ENCODE measurements around the gene WDR91. TPM values are rescaled to one million over a fixed set of nuclear protein-coding genes. Genes with fewer than 3 reads are reported as not detected.

Gene WDR91
- total RNA-seq, 1 donor from 2014 or later = 5.5 TPM

DNA sequence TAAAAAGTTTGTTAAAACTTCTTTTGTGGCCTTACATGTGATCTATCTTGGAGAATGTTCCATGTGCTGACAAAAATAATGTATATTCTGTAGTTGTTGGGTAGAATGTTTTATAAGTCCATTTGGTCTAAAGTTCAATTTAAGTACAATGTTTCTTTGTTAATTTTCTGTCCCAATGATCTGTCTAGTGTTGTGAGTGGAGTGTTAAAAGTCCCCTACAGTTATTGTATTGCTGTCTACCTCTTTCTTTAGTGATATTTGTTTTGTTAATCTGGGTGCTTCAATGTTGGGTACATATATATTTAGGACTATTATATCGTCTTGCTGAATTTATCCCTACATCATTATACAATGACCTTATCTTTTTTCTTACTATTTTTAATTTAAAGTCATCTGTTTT lies 56.6 kb downstream of the WDR91 start:
- H3K27me3 Mint-ChIP-seq (ENCODE audit: low read depth, unreplicated experiment) = no peaks in the 10 kb centered on the region
- Histone ChIP-seq H3K79me2 (ENCODE audit: insufficient read depth, low read length) (no peaks in the 10 kb centered on the region), H3K9ac (ENCODE audit: low read length) (no peak overlapping the region), H3K4me1 (ENCODE audit: insufficient read depth, low read length) (no peaks in the 10 kb centered on the region), H3K27me3 (ENCODE audit: insufficient read depth, low read length) (no peaks in the 10 kb centered on the region), H3K4me3 (ENCODE audit: insufficient read depth, low read depth, low read length) (no peak overlapping the region), H3K4me2 (ENCODE audit: low read length) (no peak overlapping the region), H3K27ac (ENCODE audit: low read depth, low read length) (no peak overlapping the region), H3K9me3 (ENCODE audit: insufficient read depth, low read depth, low read length) (no peaks in the 10 kb centered on the region), H4K20me1 (ENCODE audit: insufficient read depth, low read length) (no peaks in the 10 kb centered on the region), H3K36me3 (ENCODE audit: insufficient read depth, low read length) (no peaks in the 10 kb centered on the region), H2AFZ (ENCODE audit: low read depth, low read length) (no peak overlapping the region)
- H3K4me1 Mint-ChIP-seq (ENCODE audit: low read depth, unreplicated experiment) = peaks cover 8% of the 10 kb centered on the region
- peaks cover 27% of the 10 kb centered on the region for H3K9me3 Mint-ChIP-seq (ENCODE audit: unreplicated experiment)
- FAIRE-seq (no peak), DNase-seq (ENCODE audit: low read depth) (no peak)
- H3K27ac Mint-ChIP-seq (ENCODE audit: unreplicated experiment) = no peak overlapping the region
- no peak for TF ChIP-seq EZH2 (IDR thresholded peaks at IDR 0.05; ENCODE audit: insufficient read depth, low read length)
- TF ChIP-seq, protein P1, sequence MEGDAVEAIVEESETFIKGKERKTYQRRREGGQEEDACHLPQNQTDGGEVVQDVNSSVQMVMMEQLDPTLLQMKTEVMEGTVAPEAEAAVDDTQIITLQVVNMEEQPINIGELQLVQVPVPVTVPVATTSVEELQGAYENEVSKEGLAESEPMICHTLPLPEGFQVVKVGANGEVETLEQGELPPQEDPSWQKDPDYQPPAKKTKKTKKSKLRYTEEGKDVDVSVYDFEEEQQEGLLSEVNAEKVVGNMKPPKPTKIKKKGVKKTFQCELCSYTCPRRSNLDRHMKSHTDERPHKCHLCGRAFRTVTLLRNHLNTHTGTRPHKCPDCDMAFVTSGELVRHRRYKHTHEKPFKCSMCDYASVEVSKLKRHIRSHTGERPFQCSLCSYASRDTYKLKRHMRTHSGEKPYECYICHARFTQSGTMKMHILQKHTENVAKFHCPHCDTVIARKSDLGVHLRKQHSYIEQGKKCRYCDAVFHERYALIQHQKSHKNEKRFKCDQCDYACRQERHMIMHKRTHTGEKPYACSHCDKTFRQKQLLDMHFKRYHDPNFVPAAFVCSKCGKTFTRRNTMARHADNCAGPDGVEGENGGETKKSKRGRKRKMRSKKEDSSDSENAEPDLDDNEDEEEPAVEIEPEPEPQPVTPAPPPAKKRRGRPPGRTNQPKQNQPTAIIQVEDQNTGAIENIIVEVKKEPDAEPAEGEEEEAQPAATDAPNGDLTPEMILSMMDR (IDR thresholded peaks at IDR 0.05; ENCODE audit: insufficient read depth, low read depth, low read length) = no peak
- H3K4me3 Mint-ChIP-seq (ENCODE audit: unreplicated experiment) = no peak overlapping the region
- peaks cover 13% of the 10 kb centered on the region for H3K36me3 Mint-ChIP-seq (ENCODE audit: low read depth, unreplicated experiment)

DNA sequence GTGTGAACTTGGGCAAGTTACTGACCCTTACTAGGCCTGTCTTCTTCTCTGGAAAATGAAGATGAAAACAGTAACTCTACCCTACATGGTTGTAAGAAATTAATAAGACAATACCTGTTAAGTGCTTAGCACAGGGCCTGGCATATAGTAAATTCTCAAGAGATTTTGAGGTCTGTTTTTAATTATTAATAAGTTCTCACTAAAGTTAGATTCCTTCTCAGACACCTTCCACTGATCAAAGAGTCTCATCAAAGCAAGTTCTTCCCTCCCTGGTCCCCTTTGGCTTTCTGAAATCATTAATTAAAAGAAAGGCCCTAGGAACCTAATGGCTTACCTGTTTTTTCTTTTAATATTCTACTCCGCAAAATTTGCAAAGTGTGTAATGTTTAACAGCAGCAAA lies 58.9 kb downstream of the WDR91 start:
- Mint-ChIP-seq H3K4me1 (ENCODE audit: low read depth, unreplicated experiment) (no peaks in the 10 kb centered on the region), H3K9me3 (ENCODE audit: unreplicated experiment) (peaks cover 23% of the 10 kb centered on the region), H3K36me3 (ENCODE audit: low read depth, unreplicated experiment) (peaks cover 10% of the 10 kb centered on the region), H3K27me3 (ENCODE audit: low read depth, unreplicated experiment) (no peaks in the 10 kb centered on the region), H3K27ac (ENCODE audit: unreplicated experiment) (no peak overlapping the region), H3K4me3 (ENCODE audit: unreplicated experiment) (no peak overlapping the region)
- Histone ChIP-seq H3K27me3 (ENCODE audit: insufficient read depth, low read length) (no peaks in the 10 kb centered on the region), H4K20me1 (ENCODE audit: insufficient read depth, low read length) (no peaks in the 10 kb centered on the region), H3K4me3 (ENCODE audit: insufficient read depth, low read depth, low read length) (no peak overlapping the region), H3K9me3 (ENCODE audit: insufficient read depth, low read depth, low read length) (no peaks in the 10 kb centered on the region), H3K27ac (ENCODE audit: low read depth, low read length) (no peak overlapping the region), H3K36me3 (ENCODE audit: insufficient read depth, low read length) (no peaks in the 10 kb centered on the region), H2AFZ (ENCODE audit: low read depth, low read length) (no peak overlapping the region), H3K9ac (ENCODE audit: low read length) (no peak overlapping the region), H3K4me1 (ENCODE audit: insufficient read depth, low read length) (no peaks in the 10 kb centered on the region), H3K79me2 (ENCODE audit: insufficient read depth, low read length) (no peaks in the 10 kb centered on the region), H3K4me2 (ENCODE audit: low read length) (no peak overlapping the region)
- TF ChIP-seq, protein P1 (IDR thresholded peaks at IDR 0.05; ENCODE audit: insufficient read depth, low read depth, low read length) = no peak
- no peak for TF ChIP-seq EZH2 (IDR thresholded peaks at IDR 0.05; ENCODE audit: insufficient read depth, low read length)
- FAIRE-seq (no peak), DNase-seq (ENCODE audit: low read depth) (no peak)

DNA sequence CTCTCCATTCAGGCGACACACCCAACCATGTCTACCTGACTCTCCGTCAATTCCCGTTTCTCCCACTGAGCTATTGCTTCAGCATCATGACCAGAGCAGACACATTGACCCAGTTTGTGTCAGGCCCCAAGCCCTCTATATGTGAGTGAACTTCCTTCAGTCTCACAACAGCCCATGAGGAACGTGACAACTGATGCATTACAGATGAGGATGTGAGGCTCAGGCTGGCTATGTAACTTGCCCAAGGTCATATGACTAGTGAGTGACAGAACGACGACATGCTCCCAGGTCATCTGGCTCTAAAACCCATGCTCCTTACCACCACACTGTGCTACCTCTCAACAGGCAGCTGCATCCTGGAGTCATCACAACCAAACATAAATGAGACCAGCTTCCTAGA lies 59.8 kb downstream of the WDR91 start:
- Histone ChIP-seq H3K27ac (ENCODE audit: low read depth, low read length) (no peak overlapping the region), H4K20me1 (ENCODE audit: insufficient read depth, low read length) (no peaks in the 10 kb centered on the region), H3K27me3 (ENCODE audit: insufficient read depth, low read length) (no peaks in the 10 kb centered on the region), H3K4me2 (ENCODE audit: low read length) (no peak overlapping the region), H3K4me3 (ENCODE audit: insufficient read depth, low read depth, low read length) (no peak overlapping the region), H3K36me3 (ENCODE audit: insufficient read depth, low read length) (no peaks in the 10 kb centered on the region), H3K79me2 (ENCODE audit: insufficient read depth, low read length) (no peaks in the 10 kb centered on the region), H2AFZ (ENCODE audit: low read depth, low read length) (no peak overlapping the region), H3K4me1 (ENCODE audit: insufficient read depth, low read length) (no peaks in the 10 kb centered on the region), H3K9ac (ENCODE audit: low read length) (no peak overlapping the region), H3K9me3 (ENCODE audit: insufficient read depth, low read depth, low read length) (no peaks in the 10 kb centered on the region)
- TF ChIP-seq, protein P1 (IDR thresholded peaks at IDR 0.05; ENCODE audit: insufficient read depth, low read depth, low read length) = no peak
- no peak for TF ChIP-seq EZH2 (IDR thresholded peaks at IDR 0.05; ENCODE audit: insufficient read depth, low read length)
- no peak for DNase-seq (ENCODE audit: low read depth)
- Mint-ChIP-seq H3K4me1 (ENCODE audit: low read depth, unreplicated experiment) (peaks cover 2% of the 10 kb centered on the region), H3K27me3 (ENCODE audit: low read depth, unreplicated experiment) (no peaks in the 10 kb centered on the region), H3K4me3 (ENCODE audit: unreplicated experiment) (no peak overlapping the region), H3K36me3 (ENCODE audit: low read depth, unreplicated experiment) (peaks cover 4% of the 10 kb centered on the region), H3K9me3 (ENCODE audit: unreplicated experiment) (peaks cover 19% of the 10 kb centered on the region), H3K27ac (ENCODE audit: unreplicated experiment) (no peak overlapping the region)
- no peak for FAIRE-seq

All from astrocyte (in vitro differentiated cells and primary cell).